ENCODE data around the gene ADCY10.
"Not testable (repeated sequence)": the region's sequence is repeated elsewhere in the genome, so short reads cannot be mapped to it uniquely, and the experiment has no call there.

DNA sequence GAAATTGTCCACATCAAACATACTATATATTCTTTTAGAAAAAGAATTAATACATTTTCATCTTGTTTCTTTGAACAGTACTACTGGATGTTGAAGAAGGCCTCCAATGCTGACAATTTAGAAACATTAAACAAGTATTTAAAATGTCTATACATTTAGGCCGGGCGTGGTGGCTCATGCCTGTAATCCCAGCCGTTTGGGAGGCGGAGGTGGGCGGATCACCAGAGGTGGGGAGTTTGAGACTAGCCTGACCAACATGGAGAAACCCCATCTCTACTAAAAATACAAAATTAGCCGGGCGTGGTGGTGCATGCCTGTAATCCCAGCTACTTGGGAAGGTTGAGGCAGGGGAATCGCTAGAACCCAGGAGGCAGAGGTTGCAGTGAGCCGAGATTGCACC lies 15.0 kb upstream of the ADCY10 start:
- TF ChIP-seq, protein P1, sequence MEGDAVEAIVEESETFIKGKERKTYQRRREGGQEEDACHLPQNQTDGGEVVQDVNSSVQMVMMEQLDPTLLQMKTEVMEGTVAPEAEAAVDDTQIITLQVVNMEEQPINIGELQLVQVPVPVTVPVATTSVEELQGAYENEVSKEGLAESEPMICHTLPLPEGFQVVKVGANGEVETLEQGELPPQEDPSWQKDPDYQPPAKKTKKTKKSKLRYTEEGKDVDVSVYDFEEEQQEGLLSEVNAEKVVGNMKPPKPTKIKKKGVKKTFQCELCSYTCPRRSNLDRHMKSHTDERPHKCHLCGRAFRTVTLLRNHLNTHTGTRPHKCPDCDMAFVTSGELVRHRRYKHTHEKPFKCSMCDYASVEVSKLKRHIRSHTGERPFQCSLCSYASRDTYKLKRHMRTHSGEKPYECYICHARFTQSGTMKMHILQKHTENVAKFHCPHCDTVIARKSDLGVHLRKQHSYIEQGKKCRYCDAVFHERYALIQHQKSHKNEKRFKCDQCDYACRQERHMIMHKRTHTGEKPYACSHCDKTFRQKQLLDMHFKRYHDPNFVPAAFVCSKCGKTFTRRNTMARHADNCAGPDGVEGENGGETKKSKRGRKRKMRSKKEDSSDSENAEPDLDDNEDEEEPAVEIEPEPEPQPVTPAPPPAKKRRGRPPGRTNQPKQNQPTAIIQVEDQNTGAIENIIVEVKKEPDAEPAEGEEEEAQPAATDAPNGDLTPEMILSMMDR (IDR thresholded peaks at IDR 0.05): not testable (repeated sequence)
- TF ChIP-seq POLR2A (IDR thresholded peaks at IDR 0.05): not testable (repeated sequence)

Data from Peyer's patch (tissue), 4 donors.